ENCODE data around the gene PHF12.

GRCh38 chr17:28982131-28982793, 30.9 kb upstream of the PHF12 start:
- TF ChIP-seq POLR2A (IDR thresholded peaks at IDR 0.05; ENCODE audit: borderline replicate concordance, extremely low read depth, insufficient read depth, insufficient read length) (no peak), EZH2 (IDR thresholded peaks at IDR 0.05) (no peak), ZBTB33 (IDR thresholded peaks at IDR 0.05; ENCODE audit: extremely low read depth, insufficient replicate concordance, low read length) (no peak), REST (IDR thresholded peaks at IDR 0.05; ENCODE audit: low read depth) (no peak), MAX (IDR thresholded peaks at IDR 0.05) (no peak), ELF1 (IDR thresholded peaks at IDR 0.05; ENCODE audit: borderline replicate concordance, low read depth) (no peak), POLR2AphosphoS5 (IDR thresholded peaks at IDR 0.05; ENCODE audit: low read depth, low read length) (no peak)
- TF ChIP-seq, protein P1, sequence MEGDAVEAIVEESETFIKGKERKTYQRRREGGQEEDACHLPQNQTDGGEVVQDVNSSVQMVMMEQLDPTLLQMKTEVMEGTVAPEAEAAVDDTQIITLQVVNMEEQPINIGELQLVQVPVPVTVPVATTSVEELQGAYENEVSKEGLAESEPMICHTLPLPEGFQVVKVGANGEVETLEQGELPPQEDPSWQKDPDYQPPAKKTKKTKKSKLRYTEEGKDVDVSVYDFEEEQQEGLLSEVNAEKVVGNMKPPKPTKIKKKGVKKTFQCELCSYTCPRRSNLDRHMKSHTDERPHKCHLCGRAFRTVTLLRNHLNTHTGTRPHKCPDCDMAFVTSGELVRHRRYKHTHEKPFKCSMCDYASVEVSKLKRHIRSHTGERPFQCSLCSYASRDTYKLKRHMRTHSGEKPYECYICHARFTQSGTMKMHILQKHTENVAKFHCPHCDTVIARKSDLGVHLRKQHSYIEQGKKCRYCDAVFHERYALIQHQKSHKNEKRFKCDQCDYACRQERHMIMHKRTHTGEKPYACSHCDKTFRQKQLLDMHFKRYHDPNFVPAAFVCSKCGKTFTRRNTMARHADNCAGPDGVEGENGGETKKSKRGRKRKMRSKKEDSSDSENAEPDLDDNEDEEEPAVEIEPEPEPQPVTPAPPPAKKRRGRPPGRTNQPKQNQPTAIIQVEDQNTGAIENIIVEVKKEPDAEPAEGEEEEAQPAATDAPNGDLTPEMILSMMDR (IDR thresholded peaks at IDR 0.05 in 2 of 3, conservative IDR thresholded peaks at IDR 0.05 in 1 of 3; ENCODE audit: borderline replicate concordance in 1 of 3, insufficient read depth in 1 of 3, low read depth in 2 of 3, low read length in 2 of 3) = no peak
